SK-N-SH treated with all-trans-retinoic acid at 6 μM for 48 hours (cell line): Measurements from ENCODE around the gene PRKCZ.

Source experiments
- ATAC-seq: fragments of 200-7000 bp; cut with Tn5 transposase; 3 replicates; pipeline ENCODE4 v1.9.1; 2020; ENCODE audit warnings: mild to moderate bottlenecking, moderate library complexity
- ARNTL ChIP-seq: fragments of 450-650 bp; formaldehyde crosslinking; IDR thresholded peaks from 2 replicates; pipeline ENCODE4 v1.5.0; 2020; ENCODE audit warnings: low read depth, mild to moderate bottlenecking, moderate library complexity, borderline replicate concordance
- BACH2 ChIP-seq: fragments of 250-450 bp; sonication (Bioruptor Pico); IDR thresholded peaks from 2 replicates; pipeline ENCODE4 v1.9.0; 2021; ENCODE audit warnings: mild to moderate bottlenecking, borderline replicate concordance
- CREB5 ChIP-seq: fragments of 250-450 bp; sonication (Bioruptor Pico); IDR thresholded peaks from 2 replicates; pipeline ENCODE4 v1.5.1; 2020; ENCODE audit warnings: low read depth, mild to moderate bottlenecking, moderate library complexity
- CSDC2 ChIP-seq: fragments of 250-450 bp; sonication (Bioruptor Pico); IDR thresholded peaks from 2 replicates; pipeline ENCODE4 v1.5.0; 2020; ENCODE audit warnings: mild to moderate bottlenecking, moderate library complexity
- CSRNP3 ChIP-seq: fragments of 250-450 bp; sonication (Bioruptor Pico); IDR thresholded peaks from 2 replicates; pipeline ENCODE4 v1.5.1; 2021; ENCODE audit warnings: mild to moderate bottlenecking, moderate library complexity
- ISL1 ChIP-seq: fragments of 250-450 bp; sonication (Bioruptor Pico); IDR thresholded peaks from 2 replicates; pipeline ENCODE4 v2.1.2; 2022; ENCODE audit warnings: mild to moderate bottlenecking, moderate library complexity
- OSR1 ChIP-seq: fragments of 250-450 bp; sonication (Bioruptor Pico); IDR thresholded peaks from 2 replicates; pipeline ENCODE4 v1.8.0; 2022; ENCODE audit warnings: moderate library complexity, mild to moderate bottlenecking, inconsistent platforms
- PATZ1 ChIP-seq: fragments of 250-450 bp; sonication (Bioruptor Pico); IDR thresholded peaks from 2 replicates; pipeline ENCODE4 v1.8.0; 2020; ENCODE audit warnings: mild to moderate bottlenecking, moderate library complexity, borderline replicate concordance
- POU6F1 ChIP-seq: fragments of 250-450 bp; sonication (Bioruptor Pico); IDR thresholded peaks from 2 replicates; pipeline ENCODE4 v1.8.0; 2021; ENCODE audit warnings: low read depth, mild to moderate bottlenecking, moderate library complexity, borderline replicate concordance
- PPARA ChIP-seq: fragments of 250-450 bp; sonication (Bioruptor Pico); IDR thresholded peaks from 2 replicates; pipeline ENCODE4 v1.5.0; 2020; ENCODE audit warnings: mild to moderate bottlenecking, borderline replicate concordance
- TCF4 ChIP-seq: fragments of 250-450 bp; sonication (Bioruptor Pico); IDR thresholded peaks from 2 replicates; pipeline ENCODE4 v1.8.0; 2021; ENCODE audit warnings: mild to moderate bottlenecking, moderate library complexity, borderline replicate concordance
- ZC3H10 ChIP-seq: fragments of 250-450 bp; sonication (Bioruptor Pico); IDR thresholded peaks from 2 replicates; pipeline ENCODE4 v1.5.1; 2021; ENCODE audit warnings: mild to moderate bottlenecking, moderate library complexity
- ZFP3 ChIP-seq: fragments of 250-450 bp; sonication (Bioruptor Pico); IDR thresholded peaks from 2 replicates; pipeline ENCODE4 v1.5.0; 2020; ENCODE audit warnings: mild to moderate bottlenecking, moderate library complexity
- ZFP30 ChIP-seq: fragments of 450-650 bp; formaldehyde crosslinking; IDR thresholded peaks from 2 replicates; pipeline ENCODE4 v1.5.0; 2022; ENCODE audit warnings: mild to moderate bottlenecking, moderate library complexity
- ZNF565 ChIP-seq: fragments of 450-650 bp; formaldehyde crosslinking; conservative IDR thresholded peaks from 2 replicates; pipeline ENCODE4 v1.5.0; 2020; ENCODE audit warnings: low read depth, mild to moderate bottlenecking, moderate library complexity
- ZNF8 ChIP-seq: fragments of 450-650 bp; formaldehyde crosslinking; IDR thresholded peaks from 2 replicates; pipeline ENCODE4 v1.5.0; 2020; ENCODE audit warnings: mild to moderate bottlenecking, moderate library complexity
- TF ChIP-seq, protein P1 (sequence below): fragments of 250-450 bp; sonication (Bioruptor Pico); IDR thresholded peaks from 2 replicates; pipeline ENCODE4 v1.5.0; 2020; ENCODE audit warnings: mild to moderate bottlenecking, moderate library complexity

Gene PRKCZ

DNA sequence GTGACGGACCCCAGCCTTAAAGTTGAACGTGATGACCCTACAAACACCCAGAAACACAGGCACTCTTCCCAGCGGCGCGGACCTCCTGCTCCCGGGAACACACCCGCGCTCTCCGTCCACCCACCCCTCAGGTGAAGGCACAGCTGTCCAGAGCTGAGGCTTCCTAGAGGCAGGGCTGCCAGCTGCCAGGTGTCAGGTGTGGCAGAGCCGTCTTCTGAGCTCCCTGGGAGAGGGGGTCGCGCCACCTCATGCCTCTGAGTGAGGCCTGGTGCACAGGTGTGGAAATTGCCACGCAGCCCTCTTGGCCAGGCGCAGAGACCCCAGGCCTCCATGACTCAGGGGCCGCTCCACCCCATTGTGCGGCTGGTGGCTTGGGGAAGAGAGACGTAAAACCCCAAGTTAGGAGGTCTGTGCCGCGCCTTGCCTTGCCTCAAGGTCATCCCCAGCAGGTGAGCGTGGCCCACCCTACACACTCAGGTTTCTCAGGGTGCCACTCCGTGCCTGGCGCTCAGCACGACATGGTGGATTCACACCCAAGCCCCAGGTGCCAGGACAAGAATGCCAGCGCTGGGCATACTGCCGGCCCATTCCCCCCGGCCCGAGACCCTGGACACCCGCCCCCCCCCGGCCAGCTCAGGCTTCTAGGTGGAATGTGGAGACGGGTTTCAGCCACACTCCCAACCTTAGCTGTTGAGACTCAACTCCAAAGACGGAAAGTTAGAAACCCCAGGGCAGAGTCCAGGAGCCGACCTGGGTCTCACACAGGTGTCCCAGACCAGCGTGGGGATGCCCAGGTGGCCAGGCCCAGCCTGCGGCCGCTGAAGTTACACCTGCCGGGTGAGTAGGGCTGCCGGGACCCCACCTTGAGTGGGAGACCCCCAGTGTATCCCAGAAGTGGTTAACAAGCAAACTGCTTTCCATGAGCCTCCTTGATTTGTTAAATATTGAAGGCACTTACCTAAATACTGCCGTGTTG is 136.0 kb downstream of the PRKCZ start (continued):
- TF ChIP-seq, protein P1, sequence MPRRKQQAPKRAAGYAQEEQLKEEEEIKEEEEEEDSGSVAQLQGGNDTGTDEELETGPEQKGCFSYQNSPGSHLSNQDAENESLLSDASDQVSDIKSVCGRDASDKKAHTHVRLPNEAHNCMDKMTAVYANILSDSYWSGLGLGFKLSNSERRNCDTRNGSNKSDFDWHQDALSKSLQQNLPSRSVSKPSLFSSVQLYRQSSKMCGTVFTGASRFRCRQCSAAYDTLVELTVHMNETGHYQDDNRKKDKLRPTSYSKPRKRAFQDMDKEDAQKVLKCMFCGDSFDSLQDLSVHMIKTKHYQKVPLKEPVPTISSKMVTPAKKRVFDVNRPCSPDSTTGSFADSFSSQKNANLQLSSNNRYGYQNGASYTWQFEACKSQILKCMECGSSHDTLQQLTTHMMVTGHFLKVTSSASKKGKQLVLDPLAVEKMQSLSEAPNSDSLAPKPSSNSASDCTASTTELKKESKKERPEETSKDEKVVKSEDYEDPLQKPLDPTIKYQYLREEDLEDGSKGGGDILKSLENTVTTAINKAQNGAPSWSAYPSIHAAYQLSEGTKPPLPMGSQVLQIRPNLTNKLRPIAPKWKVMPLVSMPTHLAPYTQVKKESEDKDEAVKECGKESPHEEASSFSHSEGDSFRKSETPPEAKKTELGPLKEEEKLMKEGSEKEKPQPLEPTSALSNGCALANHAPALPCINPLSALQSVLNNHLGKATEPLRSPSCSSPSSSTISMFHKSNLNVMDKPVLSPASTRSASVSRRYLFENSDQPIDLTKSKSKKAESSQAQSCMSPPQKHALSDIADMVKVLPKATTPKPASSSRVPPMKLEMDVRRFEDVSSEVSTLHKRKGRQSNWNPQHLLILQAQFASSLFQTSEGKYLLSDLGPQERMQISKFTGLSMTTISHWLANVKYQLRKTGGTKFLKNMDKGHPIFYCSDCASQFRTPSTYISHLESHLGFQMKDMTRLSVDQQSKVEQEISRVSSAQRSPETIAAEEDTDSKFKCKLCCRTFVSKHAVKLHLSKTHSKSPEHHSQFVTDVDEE (CRISPR knock-in tag): no peak

DNA sequence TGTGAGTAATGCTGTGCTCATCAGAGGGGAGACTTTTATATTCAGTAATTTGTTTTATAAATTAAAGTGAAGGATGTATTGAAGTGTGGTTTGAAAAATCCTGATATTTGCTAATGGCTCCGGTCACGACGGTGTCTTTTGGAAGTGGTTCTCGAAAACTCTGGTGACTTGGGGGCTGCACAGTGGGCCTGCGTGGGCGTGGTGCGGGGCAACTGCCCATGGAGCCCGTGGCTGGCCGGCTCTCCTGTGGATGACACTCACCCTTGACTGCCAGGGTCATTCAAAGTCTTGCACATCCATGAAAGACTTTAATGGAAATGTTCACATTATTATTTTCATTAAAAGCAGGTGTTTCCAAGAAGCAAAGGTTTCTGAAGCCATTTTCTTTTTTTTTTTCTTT is 136.7 kb downstream of the PRKCZ start:
- no peak for TF ChIP-seq ZFP3 (CRISPR knock-in tag)
- TF ChIP-seq CSRNP3: no peak
- TF ChIP-seq OSR1: no peak
- no peak for TF ChIP-seq CREB5 (CRISPR knock-in tag)
- no peak for TF ChIP-seq ARNTL (CRISPR knock-in tag)
- no peak for TF ChIP-seq ZNF8 (CRISPR knock-in tag)
- TF ChIP-seq PATZ1 (CRISPR knock-in tag): no peak
- TF ChIP-seq POU6F1: no peak
- no peak for ATAC-seq

- no peak for ATAC-seq
- TF ChIP-seq PPARA (CRISPR knock-in tag): no peak
- no peak for TF ChIP-seq ISL1 (CRISPR knock-in tag)
- no peak for TF ChIP-seq ZNF565 (CRISPR knock-in tag)
- no peak for TF ChIP-seq POU6F1
- TF ChIP-seq ZNF8 (CRISPR knock-in tag): no peak
- no peak for TF ChIP-seq ZFP30
- no peak for TF ChIP-seq ZFP3 (CRISPR knock-in tag)
- no peak for TF ChIP-seq TCF4 (CRISPR knock-in tag)
- no peak for TF ChIP-seq ZC3H10 (CRISPR knock-in tag)
- TF ChIP-seq, protein P1 (CRISPR knock-in tag): no peak
- no peak for TF ChIP-seq BACH2 (CRISPR knock-in tag)
- no peak for TF ChIP-seq OSR1
- no peak for TF ChIP-seq PATZ1 (CRISPR knock-in tag)
- TF ChIP-seq CSDC2 (CRISPR knock-in tag): no peak
- no peak for TF ChIP-seq ARNTL (CRISPR knock-in tag)
- TF ChIP-seq CREB5 (CRISPR knock-in tag): no peak
Observed at GRCh38 chr1:2187619-2188018, 137.4 kb downstream of the PRKCZ start.
